ENCODE data around the gene NFATC2. TPM values are rescaled to one million over a fixed set of nuclear protein-coding genes. Genes with fewer than 3 reads are reported as not detected.

The NFATC2 gene
- total and polyA plus RNA-seq, 7 donors = 1.4 to 16.9 (median 5.0) TPM

GRCh38 chr20:51447097-51447764 is 95.3 kb downstream of the NFATC2 start:
- intact Hi-C loops (cut with DNase I) = loop anchor here (2.0 kb wide), 1 partner anchor 116 kb away; no protein-coding TSS in a partner anchor
- DNase-seq = peak; percentile 92
- Histone ChIP-seq H3K27ac (peak overlapping the region; percentile 47 to 65 (median 63)), H3K27me3 (no peaks in the 10 kb centered on the region), H3K36me3 (no peaks in the 10 kb centered on the region), H3K4me3 (no peak overlapping the region), H3K4me1 (peaks cover 0 to 65% (median 54%) of the 10 kb centered on the region in 4 donors), H3K9me3 (no peaks in the 10 kb centered on the region)
- TF ChIP-seq POLR2AphosphoS5 (IDR thresholded peaks at IDR 0.05) (peak; percentile 10 to 63 (median 34)), POLR2A (IDR thresholded peaks at IDR 0.05) (no peak), EP300 (IDR thresholded peaks at IDR 0.05) (peak in 1 of 4 donors; percentile 22)
- WGBS, 2 donors = 62 to 76% methylated on average over 14 of the region's 14 CpGs

GRCh38 chr20:51446656-51447055 is 95.9 kb downstream of the NFATC2 start:
- WGBS, 2 donors = 73 to 77% methylated on average over 10 of the region's 10 CpGs
- H3K4me3 ChIP-seq = no peak overlapping the region
- no peaks in the 10 kb centered on the region for H3K9me3 ChIP-seq
- peak overlapping the region; percentile 47 to 65 (median 63) for H3K27ac ChIP-seq
- TF ChIP-seq POLR2A (IDR thresholded peaks at IDR 0.05) (no peak), POLR2AphosphoS5 (IDR thresholded peaks at IDR 0.05) (peak in 1 of 4 donors; percentile 3)
- H3K4me1 ChIP-seq = peaks cover 0 to 65% (median 54%) of the 10 kb centered on the region in 4 donors
- H3K27me3 ChIP-seq = no peaks in the 10 kb centered on the region
- intact Hi-C loops (cut with DNase I) = loop anchor here (2.0 kb wide), 1 partner anchor 116 kb away; no protein-coding TSS in a partner anchor
- peak; percentile 83 for DNase-seq
- H3K36me3 ChIP-seq = no peaks in the 10 kb centered on the region

- H3K27ac ChIP-seq = peak overlapping the region; percentile 47 to 65 (median 63)
Observed at GRCh38 chr20:51446230-51446629, 96.3 kb downstream of the NFATC2 start.

GRCh38 chr20:51445591-51445990 is 96.9 kb downstream of the NFATC2 start:
- 85 to 88% methylated on average over 8 of the region's 8 CpGs for WGBS, 2 donors
- Histone ChIP-seq H3K27ac (peak overlapping the region in 1 of 4 donors; percentile 62), H3K36me3 (no peaks in the 10 kb centered on the region), H3K27me3 (no peaks in the 10 kb centered on the region), H3K4me1 (peaks cover 0 to 60% (median 54%) of the 10 kb centered on the region in 4 donors), H3K4me3 (no peak overlapping the region), H3K9me3 (no peaks in the 10 kb centered on the region)
- no peak for DNase-seq
- TF ChIP-seq POLR2A (IDR thresholded peaks at IDR 0.05) (no peak), POLR2AphosphoS5 (IDR thresholded peaks at IDR 0.05) (no peak), EP300 (IDR thresholded peaks at IDR 0.05) (no peak), CTCF (IDR thresholded peaks at IDR 0.05) (no peak)
- intact Hi-C loops (cut with DNase I) = no loop called here

More at GRCh38 chr20:51446230-51446629, 96.3 kb downstream of the NFATC2 start:
- WGBS, 2 donors = 75 to 80% methylated on average over 2 of the region's 2 CpGs
- TF ChIP-seq POLR2A (IDR thresholded peaks at IDR 0.05) (no peak), CTCF (IDR thresholded peaks at IDR 0.05) (no peak), EP300 (IDR thresholded peaks at IDR 0.05) (no peak), POLR2AphosphoS5 (IDR thresholded peaks at IDR 0.05) (no peak)
- DNase-seq = no peak
- intact Hi-C loops (cut with DNase I) = loop anchor here (2.0 kb wide), 1 partner anchor 117 kb away; no protein-coding TSS in a partner anchor
- no peaks in the 10 kb centered on the region for H3K9me3 ChIP-seq
- H3K27me3 ChIP-seq = no peaks in the 10 kb centered on the region
- peaks cover 0 to 65% (median 54%) of the 10 kb centered on the region in 4 donors for H3K4me1 ChIP-seq
- no peak overlapping the region for H3K4me3 ChIP-seq
- H3K36me3 ChIP-seq = no peaks in the 10 kb centered on the region

- no peaks in the 10 kb centered on the region for H3K9me3 ChIP-seq
- DNase-seq = no peak
- TF ChIP-seq CTCF (IDR thresholded peaks at IDR 0.05) (no peak), POLR2AphosphoS5 (IDR thresholded peaks at IDR 0.05) (no peak), EP300 (IDR thresholded peaks at IDR 0.05) (no peak), POLR2A (IDR thresholded peaks at IDR 0.05) (no peak)
- H3K4me1 ChIP-seq = peaks cover 0 to 59% (median 54%) of the 10 kb centered on the region in 4 donors
- H3K27ac ChIP-seq = peak overlapping the region in 2 of 4 donors; percentile 26 to 53
- 86 to 93% methylated on average over 9 of the region's 9 CpGs for WGBS, 2 donors
- intact Hi-C loops (cut with DNase I) = no loop called here
- no peaks in the 10 kb centered on the region for H3K27me3 ChIP-seq
- H3K36me3 ChIP-seq = no peaks in the 10 kb centered on the region
- H3K4me3 ChIP-seq = no peak overlapping the region
Observed at GRCh38 chr20:51444922-51445438, 97.5 kb downstream of the NFATC2 start.
